Esophagus squamous epithelium (tissue), 5 donors: Measurements from ENCODE around the gene COL18A1. TPM values are rescaled to one million over a fixed set of nuclear protein-coding genes. Genes with fewer than 3 reads are reported as not detected.

Experiments
- DNase-seq: peaks from one replicate; lab custom pipeline; 2025; lab: John Stamatoyannopoulos, UW
- H3K27ac ChIP-seq, 4 donors: fragments of 200-600 bp; sonication (generic); one replicate each; pipeline ENCODE4 v1.5.1; 2016 to 2019; ENCODE audit warnings: mild to moderate bottlenecking in 1 of 4
- H3K27me3 ChIP-seq, 4 donors: fragments of 200-600 bp; sonication (generic); 1 replicate in 3 of 4; 2 replicates in 1 of 4; pipeline versions ENCODE4 v1.5.1 to v1.6.0; 2017 to 2021; ENCODE audit warnings: antibody characterized with exemption in 1 of 4
- H3K36me3 ChIP-seq, 3 donors: fragments of 200-600 bp; sonication (generic); one replicate each; pipeline ENCODE4 v1.5.1; 2016 to 2019
- H3K4me1 ChIP-seq, 3 donors: fragments of 200-600 bp; sonication (generic); one replicate each; pipeline ENCODE4 v1.5.1; 2017 to 2019
- H3K4me3 ChIP-seq, 4 donors: fragments of 200-600 bp; sonication (generic); 1 replicate in 3 of 4; 2 replicates in 1 of 4; pipeline ENCODE4 v1.5.1; 2016 to 2019; ENCODE audit warnings: mild to moderate bottlenecking in 2 of 4, moderate library complexity in 1 of 4
- H3K9me3 ChIP-seq, 3 donors: fragments of 200-600 bp; sonication (generic); one replicate each; pipeline ENCODE4 v1.5.1; 2016 to 2019
- POLR2A ChIP-seq, 4 donors: fragments of 450-650 bp; IDR thresholded peaks; one replicate each; pipeline ENCODE4 v1.6.1; 2017; ENCODE audit warnings: antibody characterized with exemption in 4 of 4, mild to moderate bottlenecking in 4 of 4, moderate library complexity in 3 of 4
- WGBS, 2 donors: methylation state at CpG; one replicate each; pipeline ENCODE4 v1.1.5; 2018; 5-methylcytosine and 5-hydroxymethylcytosine counted together
- intact Hi-C: fragments of 100-400 bp; cut with DNase I; formaldehyde crosslinking; loops from one replicate; pipeline ENCODE4 v1.15.0; 2022
- total RNA-seq, 4 donors: library from RNA; depleted of rRNA; stranded (reverse); fragments of >200 nt; gene quantifications; one replicate each; pipeline ENCODE4 v1.1.0, GENCODE V29; 2016
- TF ChIP-seq, protein P1 (sequence below), 6 experiments: fragments of 450-650 bp in 4 of 6; fragments of 200-600 bp in 2 of 6; sonication (generic) in 2 of 6; IDR thresholded peaks; one replicate each; pipeline ENCODE4 v1.5.1; 2016 to 2019; ENCODE audit warnings: antibody characterized with exemption in 6 of 6, mild to moderate bottlenecking in 4 of 6, moderate library complexity in 4 of 6
- donor health status: DM: yes; HTN: yes; CAD: no.

COL18A1 gene
- total RNA-seq, 4 donors from 2014 or later, result 38.9 to 69.0 (median 52.5) TPM

DNA sequence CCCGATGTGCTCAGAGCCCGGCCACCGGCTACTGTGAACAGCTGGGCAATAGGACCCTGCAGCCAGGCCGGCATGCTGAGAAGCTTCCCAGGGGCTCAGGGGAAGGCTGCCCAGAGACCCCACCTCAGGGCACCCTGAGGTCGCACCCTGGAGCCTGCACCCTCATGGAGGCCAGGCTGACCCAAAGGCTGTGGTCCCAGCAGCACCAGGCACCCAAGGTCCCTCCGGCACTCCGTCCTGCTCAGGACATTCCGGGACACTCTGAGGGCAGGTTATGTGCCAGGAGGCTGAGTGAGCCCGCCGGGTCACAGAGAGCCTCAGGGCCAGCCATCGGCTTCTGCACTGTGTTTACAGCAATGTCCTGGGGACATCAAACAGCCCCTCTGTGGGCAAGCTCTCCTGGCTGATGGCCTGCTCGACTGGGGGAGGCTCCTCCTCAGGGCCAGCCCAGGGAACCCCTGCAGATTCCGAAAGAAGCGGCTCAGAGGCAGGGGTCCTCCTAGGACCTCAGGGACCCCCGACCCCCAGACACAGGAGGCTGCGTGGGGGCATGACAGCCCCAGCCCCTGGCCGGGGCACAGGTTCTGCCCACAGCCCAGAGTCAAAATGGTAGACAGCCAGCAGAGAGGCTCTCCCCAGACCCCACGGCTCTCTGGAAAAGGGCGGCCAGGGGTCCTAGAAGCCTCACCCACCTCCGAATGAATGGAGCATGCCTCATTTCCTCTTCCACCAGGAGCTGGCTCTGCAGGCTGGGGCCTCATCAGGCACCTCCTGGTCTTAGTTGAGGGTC, 129.1 kb downstream of the COL18A1 start:
- Histone ChIP-seq H3K27me3 (no peaks in the 10 kb centered on the region), H3K9me3 (no peaks in the 10 kb centered on the region), H3K36me3 (peaks cover 0 to 13% (median 0%) of the 10 kb centered on the region in 3 donors), H3K4me3 (no peak overlapping the region), H3K4me1 (peaks cover 0 to 9% (median 0%) of the 10 kb centered on the region in 3 donors), H3K27ac (no peak overlapping the region)
- WGBS, 2 donors, result 70 to 84% methylated on average over 2 to 6 of the region's 20 CpGs
- no peak for DNase-seq
- intact Hi-C loops, result no loop called here
- no peak for TF ChIP-seq POLR2A (IDR thresholded peaks at IDR 0.05)
- TF ChIP-seq, protein P1, sequence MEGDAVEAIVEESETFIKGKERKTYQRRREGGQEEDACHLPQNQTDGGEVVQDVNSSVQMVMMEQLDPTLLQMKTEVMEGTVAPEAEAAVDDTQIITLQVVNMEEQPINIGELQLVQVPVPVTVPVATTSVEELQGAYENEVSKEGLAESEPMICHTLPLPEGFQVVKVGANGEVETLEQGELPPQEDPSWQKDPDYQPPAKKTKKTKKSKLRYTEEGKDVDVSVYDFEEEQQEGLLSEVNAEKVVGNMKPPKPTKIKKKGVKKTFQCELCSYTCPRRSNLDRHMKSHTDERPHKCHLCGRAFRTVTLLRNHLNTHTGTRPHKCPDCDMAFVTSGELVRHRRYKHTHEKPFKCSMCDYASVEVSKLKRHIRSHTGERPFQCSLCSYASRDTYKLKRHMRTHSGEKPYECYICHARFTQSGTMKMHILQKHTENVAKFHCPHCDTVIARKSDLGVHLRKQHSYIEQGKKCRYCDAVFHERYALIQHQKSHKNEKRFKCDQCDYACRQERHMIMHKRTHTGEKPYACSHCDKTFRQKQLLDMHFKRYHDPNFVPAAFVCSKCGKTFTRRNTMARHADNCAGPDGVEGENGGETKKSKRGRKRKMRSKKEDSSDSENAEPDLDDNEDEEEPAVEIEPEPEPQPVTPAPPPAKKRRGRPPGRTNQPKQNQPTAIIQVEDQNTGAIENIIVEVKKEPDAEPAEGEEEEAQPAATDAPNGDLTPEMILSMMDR (IDR thresholded peaks at IDR 0.05), result no peak

DNA sequence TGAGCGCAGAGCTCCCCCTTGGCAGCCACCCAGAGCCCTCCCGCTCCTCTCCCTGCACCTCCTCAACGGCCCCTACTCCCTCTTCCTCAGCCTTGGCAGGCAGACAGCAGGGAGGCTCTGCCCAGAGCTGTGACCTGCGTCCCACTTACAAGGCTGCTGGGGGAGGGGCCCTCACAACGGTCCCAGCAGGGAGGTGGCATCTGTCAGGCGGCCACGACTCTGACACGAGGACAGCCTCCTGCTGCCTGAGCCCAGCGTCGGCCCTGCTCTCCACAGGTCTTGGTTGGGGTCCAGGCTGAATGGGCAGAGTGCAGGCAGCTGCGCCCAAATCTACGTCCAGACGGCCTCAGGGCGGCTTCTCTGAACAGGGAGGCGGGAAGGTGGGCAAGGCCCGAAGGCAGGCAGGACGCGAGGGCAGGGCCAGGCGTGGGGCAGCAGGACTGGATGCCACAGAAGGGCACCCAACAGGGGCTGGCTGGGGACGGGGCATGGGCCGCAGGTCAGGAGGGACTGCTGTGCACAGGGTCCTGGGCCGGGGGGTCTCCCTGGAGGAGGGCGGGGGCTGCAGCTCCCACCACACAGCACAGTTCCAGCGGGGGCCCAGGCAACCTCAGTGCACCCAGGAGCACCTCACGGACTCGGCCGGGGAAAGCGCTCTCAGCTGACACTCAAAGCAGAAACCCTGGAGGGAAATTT, 129.8 kb downstream of the COL18A1 start:
- TF ChIP-seq, protein P1 (IDR thresholded peaks at IDR 0.05), result no peak
- no peak for TF ChIP-seq POLR2A (IDR thresholded peaks at IDR 0.05)
- no peaks in the 10 kb centered on the region for H3K27me3 ChIP-seq
- H3K4me3 ChIP-seq, result no peak overlapping the region

DNA sequence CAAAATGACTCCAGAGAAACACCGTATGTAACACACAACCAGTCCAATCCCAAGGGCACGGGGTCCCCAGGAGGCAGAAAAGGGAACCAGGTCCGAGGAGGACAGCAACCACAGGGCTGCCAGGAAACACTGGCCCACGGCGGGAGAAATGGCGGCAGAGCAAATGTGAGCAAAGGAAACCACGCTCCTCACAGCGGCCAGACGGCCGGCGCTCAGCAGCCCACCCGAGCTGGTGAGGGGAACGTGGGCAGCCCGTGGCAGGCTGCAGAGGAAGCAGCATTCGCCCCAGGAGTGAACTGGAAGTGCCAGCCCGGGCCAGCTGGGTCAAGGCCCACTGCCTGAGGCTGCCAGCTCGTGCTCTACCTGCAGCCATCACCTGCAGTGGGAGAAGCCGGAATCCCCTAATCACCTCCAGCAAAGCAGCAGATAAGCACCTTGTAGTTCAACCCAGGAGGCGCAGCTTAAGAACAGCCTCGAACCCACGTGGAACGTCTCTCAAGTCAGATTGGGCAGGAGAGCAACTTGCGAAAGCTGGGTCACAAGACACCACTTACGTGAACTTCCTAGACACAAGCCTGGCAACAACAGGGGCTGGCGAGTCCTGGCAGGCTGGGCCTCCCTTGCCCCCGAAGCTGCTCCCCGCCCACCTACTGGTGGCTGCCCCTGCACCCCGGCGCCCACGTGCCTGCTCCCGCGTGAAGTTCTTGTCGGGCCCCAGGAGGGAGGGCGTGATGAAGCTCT, 130.5 kb downstream of the COL18A1 start:
- intact Hi-C loops, result no loop called here
- Histone ChIP-seq H3K36me3 (peaks cover 0 to 3% (median 0%) of the 10 kb centered on the region in 3 donors), H3K27me3 (no peaks in the 10 kb centered on the region), H3K4me3 (no peak overlapping the region), H3K9me3 (no peaks in the 10 kb centered on the region), H3K27ac (peak overlapping the region in 1 of 4 donors; percentile 21), H3K4me1 (peaks cover 0 to 9% (median 0%) of the 10 kb centered on the region in 3 donors)
- no peak for DNase-seq
- WGBS, 2 donors, result 63 to 70% methylated on average over 23 to 30 of the region's 34 CpGs
- TF ChIP-seq, protein P1 (IDR thresholded peaks at IDR 0.05), result no peak
- TF ChIP-seq POLR2A (IDR thresholded peaks at IDR 0.05), result no peak

More for the DNA sequence above, 129.8 kb downstream of the COL18A1 start:
- H3K36me3 ChIP-seq, result peaks cover 0 to 10% (median 0%) of the 10 kb centered on the region in 3 donors
- intact Hi-C loops, result no loop called here
- no peak for DNase-seq
- 80% methylated on average over 1 to 2 of the region's 28 CpGs for WGBS, 2 donors
- no peaks in the 10 kb centered on the region for H3K9me3 ChIP-seq
- H3K27ac ChIP-seq, result no peak overlapping the region
- H3K4me1 ChIP-seq, result peaks cover 0 to 9% (median 0%) of the 10 kb centered on the region in 3 donors

DNA sequence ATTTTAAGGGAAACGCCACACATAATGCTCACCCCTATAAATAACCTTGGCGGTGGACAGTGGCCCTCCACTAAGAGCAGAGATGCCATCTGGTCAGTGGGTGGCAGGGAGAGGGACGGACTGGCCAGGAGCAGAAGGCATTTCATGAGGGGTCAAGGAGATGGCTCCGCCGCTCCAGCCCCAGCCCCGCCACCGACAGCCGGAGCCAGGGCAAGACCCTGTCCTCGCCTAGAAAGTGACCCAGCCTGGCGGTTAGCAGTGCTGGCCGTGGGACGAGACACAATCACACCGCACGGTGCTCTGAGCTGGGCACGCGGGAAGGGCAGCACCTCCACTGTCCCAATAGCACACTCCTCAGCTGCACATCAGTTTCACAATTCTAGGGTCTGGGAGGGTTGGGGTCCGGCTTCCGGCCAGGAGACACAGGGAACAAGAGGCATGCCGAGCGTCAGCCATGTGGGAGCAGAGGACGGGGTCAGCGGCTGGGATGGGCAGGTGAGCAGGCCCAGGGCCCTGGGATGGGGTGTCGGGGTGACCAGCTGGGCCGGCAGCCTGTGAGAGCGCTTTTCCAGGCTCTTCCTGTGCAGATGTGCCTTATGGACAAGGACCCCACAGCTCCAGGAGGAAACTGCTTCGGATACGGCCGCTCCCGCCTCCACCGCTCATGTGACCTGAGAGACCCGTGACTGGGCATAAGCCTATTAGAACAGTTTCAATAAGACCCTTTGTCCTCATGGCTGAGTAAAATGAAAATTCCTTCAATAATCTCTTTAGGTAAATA, 131.5 kb downstream of the COL18A1 start:
- TF ChIP-seq, protein P1 (IDR thresholded peaks at IDR 0.05), result no peak
- TF ChIP-seq POLR2A (IDR thresholded peaks at IDR 0.05), result no peak
- H3K9me3 ChIP-seq, result no peaks in the 10 kb centered on the region
- H3K4me3 ChIP-seq, result no peak overlapping the region
- peaks cover 5 to 15% (median 5%) of the 10 kb centered on the region in 3 donors for H3K4me1 ChIP-seq
- intact Hi-C loops, result no loop called here
- no peak overlapping the region for H3K27ac ChIP-seq
- no peaks in the 10 kb centered on the region for H3K27me3 ChIP-seq
- 89 to 90% methylated on average over 9 to 13 of the region's 31 CpGs for WGBS, 2 donors
- no peaks in the 10 kb centered on the region for H3K36me3 ChIP-seq
- no peak for DNase-seq
